HG03439 (cell line): ENCODE measurements around the gene CEP152.

Experiments
- ATAC-seq: cut with Tn5 transposase; IDR thresholded peaks from one replicate; pipeline ENCODE4 v1.9.1; 2021; ENCODE audit warnings: mild to moderate bottlenecking, moderate library complexity; ENCODE audit not compliant: unreplicated experiment

Gene CEP152

DNA sequence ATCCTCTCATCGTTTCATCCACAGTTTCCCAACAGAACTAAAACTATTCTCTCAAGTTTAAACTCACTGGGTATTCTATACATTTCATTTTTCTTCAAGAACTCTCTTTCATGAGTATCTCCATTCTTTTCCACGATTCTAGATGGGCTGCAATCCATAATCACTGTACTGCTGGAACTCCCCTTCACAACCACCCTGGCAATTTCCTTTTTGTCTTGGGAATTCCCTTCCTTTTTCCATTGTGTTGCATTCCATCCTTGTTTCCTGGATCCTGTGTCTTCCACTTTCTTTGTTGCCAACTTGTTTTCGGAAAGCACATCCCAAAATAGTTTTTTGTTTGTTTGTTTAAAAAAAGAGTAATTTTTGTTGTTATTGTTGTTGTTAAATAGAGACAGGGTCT lies 98.3 kb downstream of the CEP152 start:
- ATAC-seq: no peak

DNA sequence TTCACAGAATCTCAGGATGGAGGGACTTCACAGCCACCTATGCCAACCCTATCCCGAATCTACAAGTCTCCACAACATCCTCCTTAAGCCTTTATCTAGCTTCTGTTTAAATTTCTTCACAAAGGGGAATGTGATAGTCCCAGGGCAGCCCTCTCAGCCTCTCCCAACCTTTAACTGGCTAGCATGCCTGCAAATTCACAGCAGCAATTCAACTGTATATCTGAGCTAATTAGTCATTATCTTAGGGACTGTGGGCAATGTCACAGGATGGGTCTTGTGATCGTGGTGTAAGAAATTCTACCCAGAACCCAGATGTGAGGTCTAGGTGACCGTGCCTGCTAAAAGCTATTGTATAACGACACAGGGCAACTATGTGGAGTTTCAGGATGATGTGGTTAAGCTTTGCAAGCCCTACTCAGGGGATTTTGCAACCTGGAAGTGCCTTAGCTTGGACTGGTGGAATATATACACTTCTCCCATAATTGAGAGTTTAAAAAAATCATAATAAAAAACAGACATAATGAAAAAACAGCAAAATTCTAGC lies 99.8 kb downstream of the CEP152 start:
- ATAC-seq: no peak

DNA sequence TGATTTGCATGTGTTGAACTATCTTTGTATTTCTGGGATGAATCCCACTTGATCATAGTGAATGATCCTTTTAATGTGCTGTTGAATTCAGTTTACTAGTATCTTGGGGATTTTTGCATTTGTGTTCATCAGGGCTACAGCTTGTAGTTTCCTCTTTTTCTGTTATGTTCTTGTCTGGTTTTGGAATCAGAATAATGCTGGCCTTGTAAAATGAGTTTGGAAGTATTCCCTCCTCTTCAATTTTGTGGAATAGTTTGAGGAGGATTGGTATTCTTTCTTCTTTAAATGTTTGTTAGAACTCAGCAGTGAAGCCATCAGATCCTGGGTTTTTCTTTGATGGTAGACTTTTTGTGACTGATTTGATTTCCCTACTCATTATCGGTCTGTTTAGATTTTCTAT lies 102.2 kb downstream of the CEP152 start:
- ATAC-seq: no peak

DNA sequence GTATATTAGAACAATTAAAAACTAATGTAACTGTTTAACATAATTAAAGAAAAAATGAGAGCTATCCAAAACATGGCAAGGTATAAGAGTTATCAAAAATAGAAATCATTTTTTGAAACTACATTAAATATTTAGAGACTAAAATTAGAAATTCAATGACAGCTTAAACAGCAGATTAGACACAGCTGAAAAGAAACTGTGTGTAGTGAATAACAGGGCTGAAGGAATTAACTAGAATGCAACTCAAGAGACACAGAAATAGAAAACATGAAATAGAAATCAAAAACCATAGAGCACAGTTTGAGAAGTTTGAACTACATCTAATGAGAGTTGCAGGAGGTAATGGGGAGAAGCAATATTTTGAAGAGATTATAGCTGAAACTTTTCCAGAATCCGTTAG lies 105.5 kb downstream of the CEP152 start:
- no peak for ATAC-seq

DNA sequence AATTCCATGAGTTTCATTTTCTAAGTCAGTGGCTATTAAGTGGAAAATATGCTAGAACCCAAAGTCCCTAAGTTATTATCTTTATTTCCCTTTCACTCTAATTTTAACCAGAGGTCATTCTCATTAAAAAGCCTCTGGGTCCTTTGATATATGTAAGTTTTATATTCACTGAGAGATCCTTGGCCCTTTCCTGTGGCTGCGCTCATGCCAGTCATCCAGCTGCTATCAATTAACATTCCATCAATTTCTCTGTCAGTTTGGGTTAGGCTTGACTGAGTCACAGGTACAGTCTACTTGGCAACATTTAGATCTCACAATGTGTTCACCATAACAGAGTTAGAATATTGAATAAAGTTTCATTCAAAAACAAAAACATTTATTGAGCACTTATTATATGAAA lies 107.3 kb downstream of the CEP152 start:
- ATAC-seq: no peak

- no peak for ATAC-seq
Measured at GRCh38 chr15:48702569-48703236, 108.2 kb downstream of the CEP152 start.

GRCh38 chr15:48696627-48697312 lies 114.1 kb downstream of the CEP152 start:
- no peak for ATAC-seq

DNA sequence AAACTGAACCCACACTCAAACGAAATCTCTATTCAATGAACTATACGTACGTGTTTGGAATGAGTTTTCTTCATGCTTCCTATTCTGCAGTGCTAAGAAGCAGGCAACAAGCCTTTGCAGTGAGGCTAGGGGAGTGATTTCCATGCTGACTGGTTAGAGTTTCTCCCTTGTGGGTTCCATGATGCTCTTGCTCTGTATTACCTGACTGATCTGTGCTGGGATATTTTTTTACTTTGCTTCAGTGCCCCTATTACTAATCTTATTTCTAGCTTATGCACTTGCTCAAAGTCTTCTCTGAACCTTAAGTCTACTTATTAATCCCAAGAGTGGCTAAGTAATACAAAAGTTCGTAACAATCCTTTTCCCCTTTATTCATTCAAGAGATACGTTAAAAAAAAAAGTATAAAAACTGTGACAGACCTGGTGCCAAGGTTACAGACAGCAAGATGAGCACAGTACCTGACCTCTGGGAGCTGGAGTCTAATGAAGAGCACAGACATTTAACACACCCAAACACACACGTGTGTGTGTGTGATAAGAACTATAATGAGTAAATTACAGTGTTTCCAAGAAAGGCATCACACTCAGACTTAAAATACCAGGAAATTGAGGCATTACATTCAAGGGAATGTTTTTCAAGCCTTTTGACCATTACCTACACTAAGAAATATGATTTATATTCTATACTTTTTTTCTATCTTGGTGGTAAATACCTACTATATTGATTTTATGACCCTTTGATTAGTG lies 114.9 kb downstream of the CEP152 start:
- ATAC-seq: no peak

DNA sequence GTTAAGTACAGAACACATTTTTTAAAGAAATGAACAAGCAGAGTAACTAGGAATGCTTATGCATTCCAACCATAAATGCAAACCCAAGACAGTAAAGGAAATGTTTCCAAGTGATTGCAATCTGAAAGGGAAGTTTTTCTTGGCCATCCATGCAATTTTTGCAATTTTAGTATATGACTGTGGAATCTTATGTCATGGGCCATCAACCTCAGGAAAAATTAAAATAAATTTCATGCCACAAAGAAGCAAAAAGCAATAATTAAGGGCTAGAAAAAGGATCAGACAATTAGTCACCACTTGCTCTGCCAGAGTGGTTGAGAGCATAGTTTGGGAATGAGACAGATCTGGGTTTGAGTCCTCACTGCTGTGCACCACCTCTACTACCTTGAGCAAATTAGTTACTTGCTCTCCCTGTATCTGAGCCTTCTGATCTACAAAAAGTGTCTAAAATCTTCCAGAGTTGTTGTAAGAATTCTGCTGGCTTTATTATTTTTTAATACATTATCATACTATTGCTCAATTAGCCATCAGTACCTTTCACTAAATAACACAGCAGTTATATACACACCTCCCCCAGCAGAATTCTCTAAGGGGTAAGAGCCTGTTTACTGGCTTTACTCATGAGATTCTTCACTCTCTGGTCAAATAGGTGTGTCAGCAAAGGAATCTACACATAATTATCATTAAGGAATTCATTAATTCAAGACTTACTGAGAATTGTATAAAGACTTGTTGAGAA lies 115.6 kb downstream of the CEP152 start:
- no peak for ATAC-seq

DNA sequence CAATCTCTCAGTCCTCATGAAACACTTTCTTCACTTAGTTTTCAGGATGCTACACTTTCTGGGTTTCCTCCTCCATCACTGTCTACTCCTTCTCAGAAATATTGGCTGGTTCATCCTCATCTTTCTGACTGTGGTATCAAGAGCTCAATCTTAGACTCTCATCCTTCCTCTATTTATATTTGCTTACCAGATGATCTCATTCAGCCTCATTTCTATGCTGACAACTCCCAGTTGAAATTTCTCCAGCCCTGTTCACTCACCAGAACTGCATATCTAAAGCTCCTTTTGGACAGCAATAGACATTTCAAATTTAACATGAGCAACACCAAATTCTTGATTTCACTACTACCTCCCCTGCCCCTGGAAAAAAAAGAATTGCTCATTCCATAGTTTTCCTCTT lies 117.4 kb downstream of the CEP152 start:
- ATAC-seq: no peak

GRCh38 chr15:48688493-48688892 lies 122.4 kb downstream of the CEP152 start:
- ATAC-seq: no peak
